Sigmoid colon (tissue), 4 donors: ENCODE data around the gene SYT7.

Experiments used
- POLR2A ChIP-seq, 2 donors: fragments of 450-650 bp; IDR thresholded peaks; one replicate each; pipeline ENCODE4 v1.6.1; 2016; ENCODE audit warnings: antibody characterized with exemption in 2 of 2, mild to moderate bottlenecking in 2 of 2, moderate library complexity in 2 of 2
- POLR2AphosphoS5 ChIP-seq, 4 donors: sonication (generic); formaldehyde crosslinking; IDR thresholded peaks; one replicate each; pipeline ENCODE4 v1.6.1; 2017; ENCODE audit warnings: antibody characterized with exemption in 4 of 4

GRCh38 chr11:61494381-61494961 is 86.4 kb downstream of the SYT7 start:
- no peak for TF ChIP-seq POLR2A (IDR thresholded peaks at IDR 0.05)
- TF ChIP-seq POLR2AphosphoS5 (IDR thresholded peaks at IDR 0.05), result no peak
